ENCODE results near the gene GNG8.

GNG8 gene

DNA sequence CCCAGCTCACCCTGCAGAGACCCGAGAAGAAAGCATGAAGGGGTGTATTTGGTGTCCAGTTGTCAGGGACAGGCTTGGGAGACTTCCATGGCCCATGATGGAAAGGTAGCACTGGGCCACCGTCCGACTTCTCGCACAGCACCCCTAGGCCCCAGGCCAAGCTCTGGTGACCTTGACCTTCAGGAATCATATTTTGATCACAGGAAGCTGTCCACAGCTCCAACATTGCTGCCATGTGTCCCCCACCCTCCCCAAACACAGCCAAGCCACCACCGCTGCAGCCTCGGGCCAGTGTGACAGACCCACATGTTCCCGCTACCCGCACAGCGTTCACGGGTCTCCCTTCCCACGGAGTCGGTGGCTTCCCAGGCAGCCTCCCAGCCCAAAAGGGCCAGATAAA, 10.3 kb downstream of the GNG8 start:
- no peak overlapping the region for H3K27ac ChIP-seq (ENCODE audit: low read depth, low read length)
- H3K36me3 ChIP-seq (ENCODE audit: insufficient read depth, low read length) = no peaks in the 10 kb centered on the region
- no peak overlapping the region for H3K4me3 ChIP-seq (ENCODE audit: low read length)
- H3K9me3 ChIP-seq (ENCODE audit: insufficient read depth, low read depth, low read length) = no peaks in the 10 kb centered on the region
- H3K27me3 ChIP-seq (ENCODE audit: insufficient read depth, low read length) = no peaks in the 10 kb centered on the region
- H3K4me1 ChIP-seq (ENCODE audit: insufficient read depth, low read length) = peaks cover 8% of the 10 kb centered on the region; the same call in 1 of the 2 replicates
- 94% methylated on average over 12 of the region's 12 CpGs for WGBS
- H3K9ac ChIP-seq (ENCODE audit: low read depth, low read length) = no peak overlapping the region

DNA sequence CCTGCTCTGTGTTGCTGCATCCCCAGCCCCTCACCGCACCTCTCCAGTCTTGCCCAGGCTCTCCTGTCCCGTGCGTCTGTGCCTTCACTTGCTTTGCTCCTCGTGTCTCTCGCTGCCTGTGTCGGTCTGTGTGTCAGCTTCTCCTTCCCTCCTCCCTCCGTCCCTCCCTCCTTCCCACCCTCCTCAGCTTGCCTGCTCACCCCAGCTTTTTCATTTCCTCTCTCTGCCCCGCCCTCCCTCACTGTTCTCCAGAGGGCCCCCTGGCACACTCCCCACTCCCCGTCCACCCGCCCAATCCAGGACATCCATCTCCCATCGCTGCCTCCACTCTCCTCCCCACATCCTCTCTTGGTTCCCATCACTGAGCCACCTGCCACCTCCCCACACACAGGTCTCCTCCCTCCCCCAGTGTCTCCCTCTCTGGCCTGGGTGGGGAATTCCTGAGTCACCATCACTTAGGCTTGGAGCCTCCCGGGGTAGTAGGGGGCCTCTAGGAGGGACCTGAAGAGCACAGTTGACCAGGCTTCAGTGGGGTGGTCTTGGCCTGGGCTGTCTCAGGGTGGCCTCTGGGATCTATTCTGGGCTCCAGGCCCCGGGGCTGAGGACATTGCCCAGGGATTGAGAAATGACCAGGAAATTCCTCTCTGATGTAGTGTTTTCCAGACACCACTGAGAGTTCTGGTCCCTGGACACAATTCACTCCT, 10.9 kb downstream of the GNG8 start, which contains the start of gene PTGIR:
Gene PTGIR, minus strand, starts transcription at position 132 of the 704 bp plus-strand sequence. CDS start 864 bp downstream, outside the sequence.
- H3K27ac ChIP-seq (ENCODE audit: low read depth, low read length) = no peak within 1 kb of the TSS
- no peak within 1 kb of the TSS for H3K9ac ChIP-seq (ENCODE audit: low read depth, low read length)
- H3K9me3 ChIP-seq (ENCODE audit: insufficient read depth, low read depth, low read length) = no peaks in the 10 kb centered on the region
- no peaks in the 10 kb centered on the region for H3K36me3 ChIP-seq (ENCODE audit: insufficient read depth, low read length)
- no peak within 1 kb of the TSS for H3K4me3 ChIP-seq (ENCODE audit: low read length)
- H3K4me1 ChIP-seq (ENCODE audit: insufficient read depth, low read length) = peaks cover 8% of the 10 kb centered on the region; the same call in 1 of the 2 replicates
- H3K27me3 ChIP-seq (ENCODE audit: insufficient read depth, low read length) = no peaks in the 10 kb centered on the region
- 62% methylated on average over 13 of the region's 13 CpGs for WGBS

DNA sequence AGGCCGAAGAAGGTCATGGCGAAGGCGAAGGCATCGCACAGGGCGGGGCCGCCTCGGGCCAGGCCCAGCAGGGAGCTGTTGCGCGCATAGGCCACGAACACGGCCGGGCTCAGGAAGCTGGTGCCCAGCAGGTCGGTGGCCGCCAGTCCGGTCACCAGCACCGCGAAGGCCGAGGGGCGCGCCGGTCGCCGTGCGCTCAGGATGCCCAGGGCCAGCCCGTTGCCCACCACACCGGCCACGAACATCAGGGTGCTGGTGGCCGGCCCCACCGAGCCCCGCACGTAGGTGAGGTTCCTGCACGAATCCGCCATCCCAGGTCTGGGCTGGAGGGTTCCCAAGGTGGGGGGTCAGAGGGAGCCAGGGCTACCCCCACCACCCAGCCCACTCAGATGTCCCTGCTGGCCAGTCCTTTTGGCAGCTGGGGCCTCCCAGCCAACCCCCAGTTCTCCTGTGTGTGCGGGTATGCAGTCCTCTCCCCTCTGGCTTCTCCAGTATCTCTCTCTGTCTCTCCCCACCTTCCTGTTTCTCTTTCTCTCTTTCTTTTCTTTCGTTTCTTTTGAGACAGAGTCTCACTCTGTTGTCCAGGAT, 12.0 kb downstream of the GNG8 start:
- Histone ChIP-seq H3K27ac (ENCODE audit: low read depth, low read length) (no peak overlapping the region), H3K4me3 (ENCODE audit: low read length) (no peak overlapping the region), H3K36me3 (ENCODE audit: insufficient read depth, low read length) (no peaks in the 10 kb centered on the region), H3K9me3 (ENCODE audit: insufficient read depth, low read depth, low read length) (no peaks in the 10 kb centered on the region), H3K4me1 (ENCODE audit: insufficient read depth, low read length) (peaks cover 8% of the 10 kb centered on the region; the same call in 1 of the 2 replicates), H3K9ac (ENCODE audit: low read depth, low read length) (no peak overlapping the region), H3K27me3 (ENCODE audit: insufficient read depth, low read length) (no peaks in the 10 kb centered on the region)
- WGBS = 95% methylated on average over 35 of the region's 35 CpGs

DNA sequence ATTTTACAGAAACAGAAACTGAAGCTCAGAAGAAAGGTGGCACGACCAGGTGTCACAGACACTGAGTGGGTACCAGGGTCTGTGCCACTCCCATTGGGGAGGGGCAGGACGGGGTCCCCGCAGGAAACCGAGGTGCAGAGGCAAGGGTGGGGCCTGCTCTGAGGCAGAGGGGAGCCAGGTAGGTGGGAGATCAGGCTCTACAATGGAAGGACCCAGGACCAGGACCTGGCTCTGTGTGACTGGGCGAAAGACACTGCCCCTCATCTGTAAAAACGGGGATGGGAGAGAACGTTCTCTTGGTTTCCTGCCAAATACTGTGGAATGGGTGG, 13.9 kb downstream of the GNG8 start:
- Histone ChIP-seq H3K4me3 (ENCODE audit: low read length) (no peak overlapping the region), H3K9ac (ENCODE audit: low read depth, low read length) (no peak overlapping the region), H3K9me3 (ENCODE audit: insufficient read depth, low read depth, low read length) (no peaks in the 10 kb centered on the region), H3K27ac (ENCODE audit: low read depth, low read length) (no peak overlapping the region), H3K4me1 (ENCODE audit: insufficient read depth, low read length) (peaks cover 8% of the 10 kb centered on the region; the same call in 1 of the 2 replicates), H3K36me3 (ENCODE audit: insufficient read depth, low read length) (no peaks in the 10 kb centered on the region), H3K27me3 (ENCODE audit: insufficient read depth, low read length) (no peaks in the 10 kb centered on the region)
- 89% methylated on average over 7 of the region's 7 CpGs for WGBS

DNA sequence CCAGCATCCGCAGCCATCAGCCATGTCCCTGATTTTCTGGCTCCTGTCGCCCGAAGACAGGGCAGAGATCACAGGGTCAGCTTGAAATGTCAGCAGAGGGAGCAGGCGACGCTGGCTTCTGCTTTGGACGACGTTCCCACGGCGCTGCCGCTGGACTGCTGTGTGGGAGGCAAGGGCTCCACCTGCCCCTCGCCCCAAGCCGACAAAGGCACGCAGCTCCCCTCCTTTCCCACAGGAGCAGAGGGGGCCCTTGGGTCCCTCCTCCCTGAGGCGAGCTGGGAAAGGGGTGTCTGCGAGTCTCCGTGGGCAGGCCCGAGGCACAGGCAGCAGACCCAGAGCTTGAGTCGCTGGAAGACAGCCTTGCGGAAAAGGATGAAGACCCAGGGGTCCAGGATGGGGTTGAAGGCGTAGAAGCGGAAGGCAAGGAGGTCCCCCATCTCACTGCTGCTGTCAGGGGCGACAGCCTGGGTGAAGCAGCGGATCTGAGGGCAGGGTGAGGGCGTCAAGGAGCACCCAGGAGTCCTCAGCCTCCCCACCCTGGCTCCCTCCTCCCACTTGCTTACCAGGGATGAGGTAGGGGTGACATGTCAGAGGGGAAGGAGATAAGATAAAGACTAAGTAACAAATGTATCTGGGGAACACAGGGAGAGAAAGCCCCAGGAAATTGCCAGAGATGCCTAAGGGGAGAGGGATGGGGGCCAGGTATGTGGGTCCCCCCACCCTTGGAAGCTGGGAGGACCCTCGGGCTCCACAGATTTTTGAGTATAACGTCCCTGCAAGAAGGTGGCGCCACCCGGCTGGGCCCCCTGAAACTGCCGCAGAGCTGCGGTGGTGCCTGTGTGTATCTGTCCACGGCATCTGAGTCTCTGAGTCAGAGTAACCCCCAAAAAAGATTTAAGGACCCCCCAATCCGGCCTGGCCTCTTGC, 14.5 kb downstream of the GNG8 start:
- Histone ChIP-seq H3K27ac (ENCODE audit: low read depth, low read length) (no peak overlapping the region), H3K4me3 (ENCODE audit: low read length) (no peak overlapping the region), H3K36me3 (ENCODE audit: insufficient read depth, low read length) (no peaks in the 10 kb centered on the region), H3K4me1 (ENCODE audit: insufficient read depth, low read length) (peaks cover 8% of the 10 kb centered on the region; the same call in 1 of the 2 replicates), H3K9ac (ENCODE audit: low read depth, low read length) (no peak overlapping the region), H3K27me3 (ENCODE audit: insufficient read depth, low read length) (no peaks in the 10 kb centered on the region), H3K9me3 (ENCODE audit: insufficient read depth, low read depth, low read length) (no peaks in the 10 kb centered on the region)
- WGBS = 83% methylated on average over 30 of the region's 32 CpGs

DNA sequence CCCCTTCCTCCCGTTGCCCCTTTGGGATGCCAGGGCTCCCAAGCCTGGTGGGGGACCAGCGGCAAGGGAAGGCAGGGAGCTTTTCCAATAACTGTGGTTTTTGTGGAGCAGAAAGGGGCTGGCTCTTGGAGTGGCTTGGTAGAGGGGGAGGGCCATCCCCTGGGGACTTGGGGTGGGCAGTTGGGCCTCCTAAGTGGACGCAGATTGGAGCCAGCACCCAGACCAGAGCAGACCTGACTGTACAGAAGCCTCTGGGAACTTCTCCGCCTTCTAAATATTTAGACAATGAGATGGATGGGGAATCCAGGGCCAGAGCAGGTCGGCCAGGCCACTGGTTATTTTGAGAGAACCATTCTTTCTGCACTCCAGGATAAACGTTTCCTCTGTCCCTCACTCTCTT, 15.3 kb downstream of the GNG8 start:
- no peaks in the 10 kb centered on the region for H3K9me3 ChIP-seq (ENCODE audit: insufficient read depth, low read depth, low read length)
- H3K36me3 ChIP-seq (ENCODE audit: insufficient read depth, low read length) = no peaks in the 10 kb centered on the region
- WGBS = 80% methylated on average over 6 of the region's 6 CpGs
- H3K27me3 ChIP-seq (ENCODE audit: insufficient read depth, low read length) = no peaks in the 10 kb centered on the region
- no peak overlapping the region for H3K4me3 ChIP-seq (ENCODE audit: low read length)
- H3K4me1 ChIP-seq (ENCODE audit: insufficient read depth, low read length) = peaks cover 8% of the 10 kb centered on the region; the same call in 1 of the 2 replicates
- H3K27ac ChIP-seq (ENCODE audit: low read depth, low read length) = no peak overlapping the region
- no peak overlapping the region for H3K9ac ChIP-seq (ENCODE audit: low read depth, low read length)

DNA sequence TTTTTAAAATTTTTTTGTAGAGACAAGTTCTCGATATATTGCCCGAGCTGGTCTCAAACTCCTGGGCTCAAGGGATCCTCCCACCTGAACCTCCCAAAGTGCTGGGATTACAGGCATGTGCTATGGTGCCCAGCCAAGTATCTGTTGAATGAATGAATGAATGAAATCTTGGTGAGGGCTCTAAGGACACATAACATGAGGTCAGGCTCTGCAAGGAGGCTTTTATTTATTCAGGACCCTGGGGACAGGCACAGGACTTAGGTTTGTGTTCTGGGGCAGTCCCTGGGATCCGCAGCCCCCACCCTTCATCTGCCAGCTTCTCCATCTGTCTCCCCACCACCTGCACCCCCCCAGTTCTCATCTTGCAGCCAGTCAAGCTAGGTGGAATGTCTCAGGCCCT, 15.7 kb downstream of the GNG8 start:
- Histone ChIP-seq H3K36me3 (ENCODE audit: insufficient read depth, low read length) (no peaks in the 10 kb centered on the region), H3K27ac (ENCODE audit: low read depth, low read length) (no peak overlapping the region), H3K4me3 (ENCODE audit: low read length) (no peak overlapping the region), H3K27me3 (ENCODE audit: insufficient read depth, low read length) (no peaks in the 10 kb centered on the region), H3K4me1 (ENCODE audit: insufficient read depth, low read length) (peaks cover 8% of the 10 kb centered on the region; the same call in 1 of the 2 replicates), H3K9me3 (ENCODE audit: insufficient read depth, low read depth, low read length) (no peaks in the 10 kb centered on the region), H3K9ac (ENCODE audit: low read depth, low read length) (no peak overlapping the region)
- WGBS = 89% methylated on average over 3 of the region's 3 CpGs

DNA sequence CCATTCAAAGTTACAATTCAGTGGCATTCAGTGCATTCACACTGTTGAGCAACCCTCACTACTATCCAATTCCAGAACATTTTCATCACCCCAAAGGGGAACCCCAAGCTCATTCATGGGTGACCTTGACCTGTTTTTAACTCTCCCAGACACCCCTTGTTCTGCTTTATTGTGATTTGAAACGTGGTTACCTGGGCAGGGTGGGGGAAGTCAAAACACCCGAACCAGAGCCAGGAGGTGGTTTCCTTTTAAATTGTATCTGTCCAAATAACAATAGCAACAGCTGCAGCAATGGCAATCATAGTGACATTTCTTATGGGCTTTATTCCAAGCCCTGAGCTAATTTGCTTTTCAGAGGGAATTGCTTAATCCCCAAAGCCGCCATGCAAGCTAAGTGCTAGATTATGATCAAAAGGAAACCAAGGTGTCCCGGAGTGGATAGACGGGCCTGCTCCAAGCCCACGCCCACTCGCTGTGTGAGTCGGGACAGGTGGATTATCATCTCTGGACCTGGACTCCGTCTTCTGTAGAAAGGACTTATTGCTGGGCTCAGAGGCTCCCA, 17.3 kb downstream of the GNG8 start:
- H3K9ac ChIP-seq (ENCODE audit: low read depth, low read length) = no peak overlapping the region
- 92% methylated on average over 9 of the region's 9 CpGs for WGBS
- H3K27ac ChIP-seq (ENCODE audit: low read depth, low read length) = no peak overlapping the region
- no peak overlapping the region for H3K4me3 ChIP-seq (ENCODE audit: low read length)
- no peaks in the 10 kb centered on the region for H3K9me3 ChIP-seq (ENCODE audit: insufficient read depth, low read depth, low read length)
- no peaks in the 10 kb centered on the region for H3K27me3 ChIP-seq (ENCODE audit: insufficient read depth, low read length)
- H3K36me3 ChIP-seq (ENCODE audit: insufficient read depth, low read length) = no peaks in the 10 kb centered on the region
- peaks cover 11% of the 10 kb centered on the region; the same call in 1 of the 2 replicates for H3K4me1 ChIP-seq (ENCODE audit: insufficient read depth, low read length)

DNA sequence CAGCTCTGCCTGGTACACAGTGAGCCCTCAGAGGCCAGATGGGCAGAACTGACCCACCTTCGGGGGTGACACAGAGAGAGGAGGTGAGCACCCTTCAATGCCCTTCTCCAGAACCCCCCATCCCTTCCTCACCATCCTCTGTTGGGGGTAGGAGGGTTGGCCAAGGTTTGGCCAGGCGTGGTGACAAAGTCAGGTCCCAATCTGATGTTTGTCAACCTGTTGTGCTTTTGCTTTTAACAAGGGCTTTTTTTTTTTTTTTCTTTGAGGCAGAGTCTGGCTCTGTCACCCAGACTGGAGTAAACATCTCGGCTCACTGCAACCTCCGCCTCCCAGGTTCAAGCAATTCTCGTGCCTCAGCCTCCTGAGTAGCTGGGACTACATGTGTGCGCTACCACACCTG, 18.4 kb downstream of the GNG8 start:
- 93% methylated on average over 5 of the region's 6 CpGs for WGBS
- Histone ChIP-seq H3K27ac (ENCODE audit: low read depth, low read length) (no peak overlapping the region), H3K27me3 (ENCODE audit: insufficient read depth, low read length) (no peaks in the 10 kb centered on the region)

DNA sequence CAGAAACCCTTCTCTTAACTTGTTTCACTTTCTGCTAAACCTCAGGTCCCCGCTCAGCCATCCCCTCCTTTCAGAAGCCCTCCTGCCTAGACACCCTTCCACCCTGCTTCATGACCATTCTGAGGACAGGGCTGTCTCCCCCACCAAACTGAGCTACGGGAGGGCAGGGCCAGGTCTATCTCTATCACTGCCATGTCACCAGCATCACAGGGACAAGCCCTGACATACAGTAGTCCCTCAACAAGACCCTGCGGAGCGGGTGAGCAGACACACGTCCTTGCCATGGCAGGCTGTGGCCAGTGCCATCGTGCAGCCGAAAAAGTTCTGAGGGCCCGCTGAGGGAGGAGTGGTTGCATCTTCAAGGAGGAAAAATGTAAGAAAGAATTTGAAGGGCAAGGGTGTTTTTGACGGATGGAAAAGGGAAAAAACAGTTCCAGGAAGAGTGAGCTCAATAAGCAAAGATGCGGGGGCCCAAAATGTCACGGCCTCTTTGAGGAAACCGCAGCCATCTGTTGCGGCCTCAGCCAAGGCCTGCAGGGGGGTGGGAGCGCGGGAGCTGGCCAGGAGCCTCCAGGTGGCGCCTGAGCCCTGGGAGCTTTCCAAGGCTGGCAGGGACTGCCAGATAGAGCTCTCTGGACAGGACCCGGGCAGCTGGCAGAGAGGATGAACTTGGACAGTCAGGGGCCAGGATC, 19.2 kb downstream of the GNG8 start:
- Histone ChIP-seq H3K9ac (ENCODE audit: low read depth, low read length) (no peak overlapping the region), H3K27me3 (ENCODE audit: insufficient read depth, low read length) (no peaks in the 10 kb centered on the region), H3K9me3 (ENCODE audit: insufficient read depth, low read depth, low read length) (no peaks in the 10 kb centered on the region), H3K27ac (ENCODE audit: low read depth, low read length) (no peak overlapping the region), H3K36me3 (ENCODE audit: insufficient read depth, low read length) (no peaks in the 10 kb centered on the region), H3K4me3 (ENCODE audit: low read length) (no peak overlapping the region), H3K4me1 (ENCODE audit: insufficient read depth, low read length) (peaks cover 11% of the 10 kb centered on the region; the same call in 1 of the 2 replicates)
- 52% methylated on average over 17 of the region's 17 CpGs for WGBS

More for the DNA sequence above, 18.4 kb downstream of the GNG8 start:
- no peak overlapping the region for H3K4me3 ChIP-seq (ENCODE audit: low read length)
- no peaks in the 10 kb centered on the region for H3K9me3 ChIP-seq (ENCODE audit: insufficient read depth, low read depth, low read length)
- H3K4me1 ChIP-seq (ENCODE audit: insufficient read depth, low read length) = peaks cover 11% of the 10 kb centered on the region; the same call in 1 of the 2 replicates
- no peaks in the 10 kb centered on the region for H3K36me3 ChIP-seq (ENCODE audit: insufficient read depth, low read length)
- H3K9ac ChIP-seq (ENCODE audit: low read depth, low read length) = no peak overlapping the region
